H54 (cell line): ENCODE data around the gene ABHD14A.
"Not testable (repeated sequence)": the region's sequence is repeated elsewhere in the genome, so short reads cannot be mapped to it uniquely, and the experiment has no call there.

ENCODE experiments used
- DNase-seq: peaks from one replicate; pipeline ENCODE4 v3.0.0; 2011; ENCODE audit warnings: low spot score, mixed read lengths; ENCODE audit not compliant: insufficient read length
- FAIRE-seq: peaks from 3 replicates; lab custom pipeline; 2011; peaks lifted over from hg19 to GRCh38; lab: Jason Lieb, UNC
- POLR2A ChIP-seq: IDR thresholded peaks from 2 replicates; pipeline ENCODE4 v1.6.1; 2011; ENCODE audit warnings: low read depth, mild to moderate bottlenecking, low read length

Gene ABHD14A

DNA sequence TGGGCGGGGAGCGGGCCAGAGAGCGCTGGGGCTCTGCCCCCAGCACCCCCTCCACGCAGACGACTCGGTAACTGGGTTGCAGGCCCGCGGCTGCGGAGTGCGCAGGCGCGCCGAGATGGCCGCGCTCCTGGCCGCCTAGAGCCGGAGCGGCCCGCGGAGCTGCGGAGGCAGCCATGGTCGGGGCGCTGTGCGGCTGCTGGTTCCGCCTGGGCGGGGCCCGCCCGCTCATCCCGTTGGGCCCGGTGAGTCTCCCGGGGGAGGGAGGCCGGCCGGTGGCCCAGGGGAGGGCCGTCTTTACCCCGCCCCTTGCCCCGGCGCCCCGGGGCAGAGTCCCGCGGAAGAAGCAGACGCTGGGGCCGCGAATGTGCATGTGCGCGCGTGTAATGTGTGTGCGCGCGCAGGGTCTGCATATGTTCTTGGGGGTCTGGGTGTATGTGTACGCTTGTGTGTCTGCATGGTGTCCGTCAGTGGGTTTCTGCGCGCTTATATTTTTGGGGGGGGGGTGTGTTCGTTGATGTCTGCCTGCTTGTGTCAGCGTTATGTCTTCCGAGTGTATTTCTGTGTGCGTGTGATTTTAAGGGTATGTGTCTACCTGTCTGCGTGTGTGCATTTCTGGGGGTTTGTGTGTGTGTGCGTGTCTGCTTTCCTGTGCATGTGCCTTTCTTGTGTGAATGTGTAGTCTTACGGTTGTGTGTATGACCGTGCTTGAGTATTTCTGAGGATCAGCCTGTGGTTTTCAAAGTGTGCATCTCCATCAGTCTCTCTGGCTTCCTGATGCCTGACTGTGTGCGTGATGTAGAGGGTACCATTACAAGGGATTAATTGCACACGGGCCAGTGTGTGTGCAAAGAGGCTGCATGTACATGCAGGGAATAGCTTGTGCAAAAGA, at the start of gene ABHD14A:
ABHD14A (plus strand) TSS at position 102 of the 889 bp plus-strand sequence; CDS start at position 174, 72 bp downstream.
- peak; percentile 86 for DNase-seq
- no peak for FAIRE-seq
- TF ChIP-seq POLR2A, result peak; percentile 65

DNA sequence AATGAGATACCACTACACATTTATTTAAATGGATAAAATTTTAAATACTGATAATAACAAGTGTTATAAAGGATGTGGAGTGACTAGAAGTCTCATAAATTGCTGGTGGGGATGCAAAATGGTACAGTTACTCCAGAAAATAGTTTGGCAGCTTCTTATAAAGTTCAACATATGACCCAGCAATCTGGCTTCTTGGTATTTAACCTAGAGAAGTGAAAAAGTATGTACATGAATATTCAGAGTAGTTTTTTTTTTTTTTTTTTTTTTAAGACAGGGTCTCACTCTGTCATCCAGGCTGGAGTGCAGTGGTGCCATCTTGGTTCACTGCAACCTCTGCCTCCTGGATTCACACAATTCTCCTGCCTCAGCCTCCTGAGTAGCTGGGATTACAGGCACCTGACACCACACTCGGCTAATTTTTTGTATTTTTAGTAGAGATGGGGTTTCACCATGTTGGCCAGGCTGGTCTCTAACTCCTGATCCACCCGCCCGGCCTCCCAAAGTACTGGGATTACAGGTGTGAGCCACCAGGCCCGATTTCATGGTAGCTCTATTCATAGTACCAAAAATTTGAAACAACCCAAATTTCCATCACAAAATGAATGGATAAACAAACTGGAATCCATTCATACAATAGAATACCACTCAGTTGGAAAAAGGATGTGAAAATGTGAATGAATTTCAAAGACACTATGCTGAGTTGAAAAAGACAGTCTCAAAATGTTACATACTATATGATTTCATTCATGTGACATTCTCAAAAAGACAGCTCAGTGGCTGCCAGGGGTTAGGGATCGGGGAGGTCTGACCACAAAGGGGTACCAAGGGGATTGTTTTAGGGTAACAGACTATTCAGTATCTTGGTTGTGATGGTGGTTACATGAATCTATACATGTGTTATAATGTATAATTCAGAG, 47.5 kb upstream of the ABHD14A start:
- TF ChIP-seq POLR2A, result no peak
- DNase-seq, result no peak
- FAIRE-seq, result no peak

GRCh38 chr3:51928438-51928837, 46.4 kb upstream of the ABHD14A start:
- FAIRE-seq, result no peak
- no peak for DNase-seq
- no peak for TF ChIP-seq POLR2A

GRCh38 chr3:51928981-51929380, 45.9 kb upstream of the ABHD14A start:
- DNase-seq, FAIRE-seq: not testable (repeated sequence)

GRCh38 chr3:51929420-51930003, 45.4 kb upstream of the ABHD14A start:
- FAIRE-seq, result no peak
- no peak for TF ChIP-seq POLR2A
- peak; percentile 34 for DNase-seq

GRCh38 chr3:51930439-51930838, 44.4 kb upstream of the ABHD14A start:
- TF ChIP-seq POLR2A, result no peak
- FAIRE-seq, result no peak
- DNase-seq, result no peak

DNA sequence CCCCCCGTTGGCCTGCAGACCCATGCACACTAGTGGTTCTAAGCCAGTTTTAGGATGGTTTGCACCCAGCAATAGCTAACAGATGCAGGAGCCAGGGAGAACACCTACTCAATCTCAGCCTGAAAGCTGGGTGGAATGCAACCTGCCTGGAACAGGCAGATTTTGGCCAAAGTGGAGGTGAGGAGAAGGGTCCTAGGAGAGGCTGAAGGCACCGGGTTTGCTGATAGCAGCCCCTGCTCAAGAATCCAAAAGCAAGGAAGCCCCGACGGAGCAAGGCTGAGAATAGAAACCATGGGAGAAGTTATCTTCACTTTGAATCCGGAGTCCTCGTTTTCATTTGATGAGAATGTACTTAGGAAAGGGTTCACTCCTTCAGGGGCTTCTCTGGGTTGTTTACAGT, 43.1 kb upstream of the ABHD14A start:
- FAIRE-seq, result no peak
- TF ChIP-seq POLR2A, result no peak
- DNase-seq, result no peak

DNA sequence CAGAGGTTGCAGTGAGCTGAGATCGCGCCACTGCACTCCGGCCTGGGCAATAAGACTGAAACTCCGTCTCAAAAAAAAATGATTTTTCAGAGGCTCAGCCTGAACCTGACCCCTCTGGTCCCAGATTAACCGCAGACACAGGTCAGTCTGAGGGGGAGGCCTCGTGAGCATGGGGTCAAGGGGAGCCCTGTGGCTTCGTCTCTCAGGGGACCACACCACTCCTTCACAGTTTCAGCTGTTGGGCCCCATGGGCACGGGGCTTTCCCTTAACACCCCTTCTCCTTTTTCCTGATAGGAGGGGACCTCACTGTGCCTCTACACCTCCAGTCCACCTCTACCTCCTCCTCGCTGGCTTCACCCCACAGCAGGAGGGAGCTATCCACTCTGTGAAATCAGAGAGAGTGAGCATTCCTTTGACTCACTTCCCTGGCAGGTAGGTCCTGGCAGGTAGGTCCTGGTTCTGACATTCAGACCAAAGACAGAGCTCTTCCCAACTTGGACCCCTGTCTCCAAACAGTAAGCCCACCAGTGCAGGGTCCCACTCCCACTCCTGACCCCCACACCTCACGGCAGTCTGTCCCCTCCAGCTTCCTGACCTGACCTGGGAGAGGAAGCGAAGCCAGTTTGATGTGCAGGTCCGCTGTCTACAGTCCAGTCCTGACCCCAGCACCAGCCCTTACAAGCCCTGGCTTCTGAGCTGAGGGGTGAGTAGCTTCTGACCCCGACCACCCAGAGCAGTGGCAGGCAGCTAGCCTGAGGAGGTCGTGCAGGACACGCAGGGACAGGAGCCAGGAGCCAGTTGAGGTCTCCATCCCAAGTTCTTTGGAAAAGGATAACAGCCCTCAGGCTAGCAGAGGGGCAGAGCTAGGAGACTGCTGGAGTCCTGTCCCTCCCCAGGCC, 42.1 kb upstream of the ABHD14A start:
- no peak for FAIRE-seq
- DNase-seq, result no peak
- TF ChIP-seq POLR2A, result no peak

GRCh38 chr3:51933471-51934138, 41.3 kb upstream of the ABHD14A start:
- DNase-seq, result no peak
- no peak for TF ChIP-seq POLR2A
- no peak for FAIRE-seq

DNA sequence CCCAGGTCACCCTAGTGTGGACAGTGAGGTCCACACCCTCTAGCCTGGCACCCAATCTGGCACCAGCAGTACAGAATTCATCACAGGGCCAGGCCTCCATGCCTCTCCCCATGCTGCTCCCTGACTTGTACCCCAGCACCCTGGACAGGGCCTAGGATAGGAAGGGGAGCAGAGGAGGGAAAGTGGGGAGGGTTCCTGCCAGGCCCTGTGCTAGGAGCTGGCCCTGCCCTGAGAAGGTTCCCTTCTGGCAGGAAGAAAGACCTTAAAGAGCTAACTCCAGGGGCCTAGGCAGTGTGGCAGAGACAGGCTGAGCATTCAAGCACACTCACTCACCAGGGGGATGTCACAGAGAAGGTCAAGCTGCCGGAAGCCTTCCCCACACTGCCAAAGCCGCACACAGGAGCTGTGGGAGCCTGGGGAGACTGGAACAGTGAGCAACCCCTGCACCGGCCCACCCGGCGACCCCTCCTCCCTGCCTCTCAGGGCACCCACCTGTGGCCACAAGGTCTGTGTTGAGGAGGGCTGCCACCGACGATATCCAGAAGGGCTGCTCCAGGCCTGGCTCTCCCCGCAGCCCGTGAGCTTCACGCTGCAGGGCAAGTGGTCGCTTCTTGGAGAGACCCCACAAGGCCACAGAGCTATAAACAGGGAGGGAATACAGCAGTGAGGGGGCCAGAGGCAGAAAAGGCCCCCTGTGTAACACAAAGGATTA, 40.6 kb upstream of the ABHD14A start:
- FAIRE-seq, result no peak
- TF ChIP-seq POLR2A, result no peak

GRCh38 chr3:51934991-51935885, 39.6 kb upstream of the ABHD14A start:
- DNase-seq, result no peak
- no peak for TF ChIP-seq POLR2A
- FAIRE-seq, result no peak

More for the DNA sequence above, 40.6 kb upstream of the ABHD14A start:
- DNase-seq, result no peak
